H1 (cell line): ENCODE results near the gene TAX1BP1. TPM values are rescaled to one million over a fixed set of nuclear protein-coding genes. Genes with fewer than 3 reads are reported as not detected.

Source experiments
- CTCF ChIA-PET: fragments of 300-600 bp; sonication (Branson Sonifier 250); formaldehyde crosslinking; loops from one replicate; lab custom pipeline; 2021; ENCODE audit not compliant: partially characterized antibody; lab: Charles Lee
- POLR2A ChIA-PET: fragments of 300-600 bp; sonication (Branson Sonifier 250); formaldehyde crosslinking; loops from one replicate; lab custom pipeline; 2021; ENCODE audit warnings: inconsistent platforms; ENCODE audit not compliant: partially characterized antibody; lab: Charles Lee
- DNase-seq, 2 experiments: peaks; one replicate each; pipeline versions ENCODE4 v3.0.0 to v3.0.0-alpha.2; 2010 to 2022; ENCODE audit warnings: low spot score in 2 of 2, low read depth in 1 of 2, mixed read lengths in 1 of 2
- FAIRE-seq: peaks from 2 replicates; lab custom pipeline; 2011; peaks lifted over from hg19 to GRCh38; lab: Jason Lieb, UNC
- H2AFZ ChIP-seq: 2 replicates; pipeline ENCODE4 v1.8.1; 2012; ENCODE audit warnings: low read length, inconsistent platforms
- H2AK5ac ChIP-seq: 2 replicates; pipeline ENCODE4 v1.6.1; 2013; ENCODE audit warnings: low read depth, low read length
- H2BK120ac ChIP-seq: replicated peaks from 2 replicates; pipeline ENCODE3; 2013; ENCODE audit warnings: low read depth, low read length, inconsistent platforms
- H2BK12ac ChIP-seq: 2 replicates; pipeline ENCODE4 v1.6.1; 2013; ENCODE audit warnings: low read depth, low read length
- H2BK15ac ChIP-seq: 2 replicates; pipeline ENCODE4 v1.6.1; 2013; ENCODE audit warnings: low read length
- H2BK20ac ChIP-seq: 2 replicates; pipeline ENCODE4 v1.6.1; 2013; ENCODE audit warnings: low read length
- H2BK5ac ChIP-seq: 2 replicates; pipeline ENCODE4 v1.6.1; 2013; ENCODE audit warnings: low read depth, low read length
- H3K14ac ChIP-seq: 2 replicates; pipeline ENCODE4 v1.6.1; 2013; ENCODE audit warnings: inconsistent platforms; ENCODE audit not compliant: insufficient read length
- H3K18ac ChIP-seq: 2 replicates; pipeline ENCODE4 v1.6.1; 2013; ENCODE audit warnings: low read length; ENCODE audit errors: extremely low read depth
- H3K23ac ChIP-seq: 2 replicates; pipeline ENCODE4 v1.6.1; 2013; ENCODE audit warnings: inconsistent platforms; ENCODE audit not compliant: insufficient read length
- H3K23me2 ChIP-seq: 2 replicates; pipeline ENCODE4 v1.6.1; 2013; ENCODE audit warnings: low read depth, low read length
- H3K27ac ChIP-seq: 2 replicates; pipeline ENCODE4 v1.6.1; 2011; ENCODE audit warnings: low read depth, low read length, inconsistent platforms
- H3K27me3 ChIP-seq, 4 experiments: replicated peaks in 1 of 4; 1 replicate in 1 of 4; 2 replicates in 3 of 4; pipeline versions ENCODE4 v1.6.1 to v1.8.1; 2011 to 2013; ENCODE audit warnings: low read length in 3 of 4, mild to moderate bottlenecking in 3 of 4, inconsistent platforms in 2 of 4, mixed read lengths in 2 of 4, moderate library complexity in 1 of 4; ENCODE audit not compliant: control insufficient read depth in 3 of 4, insufficient read depth in 3 of 4; ENCODE audit errors: extremely low read depth in 1 of 4
- H3K36me3 ChIP-seq, 4 experiments: 2 replicates each; pipeline versions ENCODE4 v1.6.1 to v1.8.1; 2011 to 2013; ENCODE audit warnings: mild to moderate bottlenecking in 4 of 4, low read length in 3 of 4, moderate library complexity in 2 of 4, control low read depth in 1 of 4, inconsistent platforms in 1 of 4; ENCODE audit not compliant: insufficient read depth in 4 of 4, control insufficient read depth in 2 of 4
- H3K4ac ChIP-seq: replicated peaks from 2 replicates; pipeline ENCODE3; 2013; ENCODE audit warnings: low read length, low read depth, mixed read lengths, inconsistent platforms; ENCODE audit not compliant: insufficient read length
- H3K4me1 ChIP-seq, 4 experiments: replicated peaks in 1 of 4; 1 replicate in 1 of 4; 2 replicates in 3 of 4; pipeline versions ENCODE4 v1.6.1 to v1.8.1; 2011 to 2013; ENCODE audit warnings: low read length in 3 of 4, inconsistent platforms in 2 of 4, mixed read lengths in 1 of 4; ENCODE audit not compliant: insufficient read depth in 4 of 4, control insufficient read depth in 3 of 4
- H3K4me2 ChIP-seq, 2 experiments: 2 replicates each; pipeline versions ENCODE4 v1.6.1 to v1.8.1; 2011 to 2013; ENCODE audit warnings: low read depth in 2 of 2, low read length in 2 of 2, control low read depth in 1 of 2, inconsistent platforms in 1 of 2, mild to moderate bottlenecking in 1 of 2; ENCODE audit not compliant: insufficient read depth in 1 of 2
- H3K4me3 ChIP-seq, 4 experiments: fragments of 200-600, 300-600 bp in 1 of 4; sonication (generic), shearing (Covaris generic), sonication (Bioruptor Twin) in 1 of 4; 2 replicates each; pipeline versions ENCODE4 v1.5.1 to v1.8.1; 2011 to 2016; ENCODE audit warnings: low read length in 4 of 4, low read depth in 3 of 4, control low read depth in 2 of 4, inconsistent platforms in 2 of 4, mild to moderate bottlenecking in 2 of 4, mixed read lengths in 1 of 4, moderate library complexity in 1 of 4; ENCODE audit not compliant: insufficient read depth in 2 of 4; ENCODE audit errors: extremely low read depth in 1 of 4
- H3K56ac ChIP-seq: replicated peaks from 2 replicates; pipeline ENCODE3; 2013; ENCODE audit warnings: low read depth, mild to moderate bottlenecking, mixed read lengths, low read length, inconsistent platforms; ENCODE audit not compliant: insufficient read length
- H3K79me1 ChIP-seq: 2 replicates; pipeline ENCODE4 v1.6.1; 2013; ENCODE audit warnings: low read depth, low read length, control low read depth
- H3K79me2 ChIP-seq, 2 experiments: 2 replicates each; pipeline versions ENCODE4 v1.6.1 to v1.8.1; 2012 to 2013; ENCODE audit warnings: low read length in 2 of 2, mild to moderate bottlenecking in 2 of 2, inconsistent platforms in 1 of 2; ENCODE audit not compliant: insufficient read depth in 2 of 2, control insufficient read depth in 1 of 2
- H3K9ac ChIP-seq, 4 experiments: replicated peaks in 1 of 4; 1 replicate in 1 of 4; 2 replicates in 3 of 4; pipeline versions ENCODE4 v1.6.1 to v1.8.1; 2011 to 2013; ENCODE audit warnings: low read depth in 3 of 4, low read length in 3 of 4, control low read depth in 2 of 4, mild to moderate bottlenecking in 2 of 4, moderate library complexity in 2 of 4, inconsistent platforms in 1 of 4; ENCODE audit errors: extremely low read depth in 1 of 4
- H3K9me3 ChIP-seq, 2 experiments: 2 replicates each; pipeline versions ENCODE4 v1.6.1 to v1.8.1; 2012 to 2013; ENCODE audit warnings: mild to moderate bottlenecking in 2 of 2, moderate library complexity in 2 of 2, control low read depth in 1 of 2, inconsistent platforms in 1 of 2, low read depth in 1 of 2, low read length in 1 of 2, mixed read lengths in 1 of 2; ENCODE audit not compliant: insufficient read depth in 2 of 2
- H4K20me1 ChIP-seq, 2 experiments: replicated peaks in 1 of 2; 2 replicates each; pipeline versions ENCODE3 to v1.8.1; 2011 to 2013; ENCODE audit warnings: inconsistent platforms in 2 of 2, low read length in 2 of 2, mild to moderate bottlenecking in 1 of 2; ENCODE audit not compliant: insufficient read depth in 2 of 2, control insufficient read depth in 1 of 2
- H4K5ac ChIP-seq: 2 replicates; pipeline ENCODE4 v1.6.1; 2013; ENCODE audit warnings: low read length, low read depth, mixed read lengths, inconsistent platforms; ENCODE audit not compliant: insufficient read length
- H4K8ac ChIP-seq: 2 replicates; pipeline ENCODE4 v1.8.0; 2013; ENCODE audit warnings: mild to moderate bottlenecking, moderate library complexity, low read length, inconsistent platforms; ENCODE audit not compliant: insufficient read depth; ENCODE audit errors: extremely low read depth
- H4K91ac ChIP-seq: replicated peaks from 2 replicates; pipeline ENCODE3; 2013; ENCODE audit warnings: low read length, mixed read lengths, inconsistent platforms; ENCODE audit not compliant: insufficient read length
- EGR1 ChIP-seq: IDR thresholded peaks from 2 replicates; pipeline ENCODE4 v1.6.1; 2011; ENCODE audit warnings: low read depth, low read length, borderline replicate concordance
- EP300 ChIP-seq, 2 experiments: IDR thresholded peaks; 1 replicate in 1 of 2; 2 replicates in 1 of 2; pipeline ENCODE4 v1.6.1; 2011 to 2012; ENCODE audit warnings: low read depth in 2 of 2, low read length in 2 of 2, mild to moderate bottlenecking in 2 of 2, borderline replicate concordance in 1 of 2, inconsistent platforms in 1 of 2, moderate library complexity in 1 of 2
- JUND ChIP-seq: IDR thresholded peaks from 2 replicates; pipeline ENCODE4 v1.6.1; 2011; ENCODE audit warnings: mild to moderate bottlenecking, improper control_type of control experiment, low read length
- MAFK ChIP-seq: IDR thresholded peaks from 2 replicates; pipeline ENCODE4 v1.6.1; 2012; ENCODE audit warnings: low read depth, mild to moderate bottlenecking, improper control_type of control experiment, low read length
- NANOG ChIP-seq: IDR thresholded peaks from 2 replicates; pipeline ENCODE4 v1.6.1; 2011; ENCODE audit warnings: low read length, low read depth, mild to moderate bottlenecking, inconsistent platforms; ENCODE audit not compliant: insufficient read depth, poor library complexity, severe bottlenecking
- RXRA ChIP-seq: IDR thresholded peaks from 2 replicates; pipeline ENCODE4 v1.6.1; 2011; ENCODE audit warnings: low read depth, mild to moderate bottlenecking, low read length, moderate library complexity; ENCODE audit not compliant: insufficient read depth
- SUZ12 ChIP-seq: fragments of 200-600 bp; sonication (generic); IDR thresholded peaks from 2 replicates; pipeline ENCODE4 v1.6.1; 2012; ENCODE audit warnings: mild to moderate bottlenecking, inconsistent platforms, low read length, moderate library complexity, mixed read lengths
- TAF1 ChIP-seq: IDR thresholded peaks from 2 replicates; pipeline ENCODE4 v1.6.1; 2011; ENCODE audit warnings: mild to moderate bottlenecking, low read depth, low read length
- TAF7 ChIP-seq: optimal IDR thresholded peaks from 2 replicates; pipeline ENCODE3; 2011; ENCODE audit warnings: low read depth, mild to moderate bottlenecking, inconsistent platforms, low read length, moderate library complexity, borderline replicate concordance
- TCF12 ChIP-seq: IDR thresholded peaks from 2 replicates; pipeline ENCODE4 v1.6.1; 2011; ENCODE audit warnings: low read depth, mild to moderate bottlenecking, low read length
- TEAD4 ChIP-seq: IDR thresholded peaks from 2 replicates; pipeline ENCODE4 v1.6.1; 2012; ENCODE audit warnings: low read depth, low read length, inconsistent platforms, mixed read lengths
- WGBS, 2 experiments: shearing (Covaris generic) in 1 of 2; methylation state at CpG; one replicate each; pipeline versions ENCODE4 v1.1.6 to v1.1.7; 2013 to 2015; ENCODE audit warnings: low lambda C conversion rate in 2 of 2, mixed read lengths in 2 of 2, inconsistent platforms in 1 of 2, low coverage in 1 of 2, missing lambda C conversion rate in 1 of 2; ENCODE audit not compliant: insufficient replicate concordance in 2 of 2, insufficient coverage in 1 of 2, insufficient read length in 1 of 2; ENCODE audit errors: extremely low coverage in 1 of 2, missing lambda C conversion rate in 1 of 2; 5-methylcytosine and 5-hydroxymethylcytosine counted together
- polyA plus RNA-seq, 7 experiments: library from polyadenylated mRNA; depleted of rRNA in 3 of 7; stranded (reverse) in 5 of 7; unstranded in 2 of 7; fragments of >200 nt in 5 of 7; fragments of 200-250 nt in 2 of 7; gene quantifications; 1 replicate in 5 of 7; 2 replicates in 1 of 7; 4 replicates in 1 of 7; pipeline versions ENCODE4 v1.2.1 to v1.2.3, GENCODE V29; 2011 to 2013; ENCODE audit warnings: missing spikeins in 2 of 7, mixed read lengths in 2 of 7
- total RNA-seq: library from RNA; stranded (reverse); fragmentation: NEBNext Ultra II Directional; extraction: Animal tissue kit (Norgen Biotek cat#: 25700); gene quantifications from 2 replicates; pipeline ENCODE4 v1.2.1, GENCODE V29; 2021
- TF ChIP-seq, protein P1 (sequence below): IDR thresholded peaks from 2 replicates; pipeline ENCODE4 v1.6.1; 2011; ENCODE audit warnings: low read length, improper control_type of control experiment
- TF ChIP-seq, protein P2 (sequence below): IDR thresholded peaks from 2 replicates; pipeline ENCODE4 v1.6.1; 2012; ENCODE audit warnings: inconsistent platforms

TAX1BP1 gene
- total and polyA plus RNA-seq, 2 of the 8 experiments (the other 6 are each of a cell fraction or from before 2014, with no cell fraction given): 56.0 to 62.7 TPM

DNA sequence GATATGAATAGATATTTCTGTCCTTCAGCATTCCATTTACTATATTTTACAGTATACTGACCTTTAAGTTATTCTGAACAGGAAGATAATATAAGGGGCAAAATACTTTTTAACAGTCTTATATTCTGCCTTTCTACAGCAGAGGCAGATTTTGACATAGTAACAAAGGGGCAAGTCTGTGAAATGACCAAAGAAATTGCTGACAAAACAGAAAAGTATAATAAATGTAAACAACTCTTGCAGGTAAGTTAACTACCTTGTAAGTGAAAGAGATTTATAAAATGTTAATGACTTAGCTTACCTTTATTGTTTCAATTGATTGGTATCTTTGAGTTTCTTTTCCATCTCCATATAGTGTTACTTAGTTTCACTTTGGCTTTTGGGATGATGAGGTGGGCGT, 56.0 kb downstream of the TAX1BP1 start:
- 96% methylated on average over 1 of the region's 1 CpG; no CpG with 5 or more reads in 1 of the 2 experiments for WGBS, 2 experiments
- no peak for TF ChIP-seq EGR1
- no peak for TF ChIP-seq SUZ12
- no peak for TF ChIP-seq EP300 (IDR thresholded peaks at IDR 0.05; ENCODE audit: borderline replicate concordance in 1 of 2, low read depth in 2 of 2, low read length in 2 of 2)
- no peak for TF ChIP-seq NANOG
- TF ChIP-seq TAF7: no peak
- TF ChIP-seq JUND: no peak
- TF ChIP-seq RXRA: no peak
- no peak for TF ChIP-seq TEAD4
- TF ChIP-seq, protein P1, sequence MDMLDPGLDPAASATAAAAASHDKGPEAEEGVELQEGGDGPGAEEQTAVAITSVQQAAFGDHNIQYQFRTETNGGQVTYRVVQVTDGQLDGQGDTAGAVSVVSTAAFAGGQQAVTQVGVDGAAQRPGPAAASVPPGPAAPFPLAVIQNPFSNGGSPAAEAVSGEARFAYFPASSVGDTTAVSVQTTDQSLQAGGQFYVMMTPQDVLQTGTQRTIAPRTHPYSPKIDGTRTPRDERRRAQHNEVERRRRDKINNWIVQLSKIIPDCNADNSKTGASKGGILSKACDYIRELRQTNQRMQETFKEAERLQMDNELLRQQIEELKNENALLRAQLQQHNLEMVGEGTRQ: no peak
- TF ChIP-seq MAFK: no peak; the same call in 1 of the 2 replicates
- TF ChIP-seq, protein P2, sequence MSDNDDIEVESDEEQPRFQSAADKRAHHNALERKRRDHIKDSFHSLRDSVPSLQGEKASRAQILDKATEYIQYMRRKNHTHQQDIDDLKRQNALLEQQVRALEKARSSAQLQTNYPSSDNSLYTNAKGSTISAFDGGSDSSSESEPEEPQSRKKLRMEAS: no peak
- TF ChIP-seq TCF12: no peak
- TF ChIP-seq TAF1: no peak

More for the DNA sequence above, 56.0 kb downstream of the TAX1BP1 start:
- Histone ChIP-seq H3K27me3 (no peaks in the 10 kb centered on the region), H3K9me3 (no peaks in the 10 kb centered on the region), H4K20me1 (no peaks in the 10 kb centered on the region), H3K79me2 (no peaks in the 10 kb centered on the region), H4K91ac (no peak overlapping the region), H3K9ac (no peak overlapping the region), H3K4me2 (no peak overlapping the region), H3K18ac (no peak overlapping the region), H3K4me3 (no peak overlapping the region), H2BK20ac (no peak overlapping the region), H4K8ac (no peak overlapping the region), H2BK15ac (no peak overlapping the region), H3K56ac (no peak overlapping the region), H3K36me3 (peaks cover 0 to 26% (median 3%) of the 10 kb centered on the region in 4 experiments; a peak in 2 of 8 replicates), H3K4me1 (no peaks in the 10 kb centered on the region), H3K27ac (no peak overlapping the region), H4K5ac (no peak overlapping the region), H3K23me2 (no peaks in the 10 kb centered on the region), H2BK120ac (no peak overlapping the region), H2BK5ac (no peak overlapping the region), H3K14ac (no peak overlapping the region), H3K79me1 (no peaks in the 10 kb centered on the region), H2BK12ac (no peak overlapping the region), H3K4ac (no peak overlapping the region), H2AK5ac (no peak overlapping the region), H2AFZ (no peak overlapping the region), H3K23ac (no peak overlapping the region)
- ChIA-PET CTCF (interaction anchor here (1.2 to 2.2 kb wide), 3 partner anchors 9 to 225 kb away, joined by 3 to 9 read pairs (median 5); no protein-coding TSS in a partner anchor), POLR2A (no interaction called here)
- DNase-seq: no peak
- no peak for FAIRE-seq
